HEK293T (cell line): Measurements from ENCODE around the gene CYP4F8.

ENCODE experiments used
- BHLHE40 ChIP-seq: fragments of 450-650 bp; IDR thresholded peaks from 2 replicates; pipeline ENCODE4 v1.6.1; 2016; ENCODE audit warnings: mild to moderate bottlenecking, moderate library complexity, borderline replicate concordance
- FOXA1 ChIP-seq: fragments of 450-650 bp; IDR thresholded peaks from 2 replicates; pipeline ENCODE4 v1.6.1; 2016; ENCODE audit warnings: mild to moderate bottlenecking
- FOXM1 ChIP-seq: fragments of 450-650 bp; IDR thresholded peaks from 2 replicates; pipeline ENCODE4 v1.6.1; 2017; ENCODE audit warnings: mild to moderate bottlenecking, borderline replicate concordance
- LEF1 ChIP-seq: fragments of 450-650 bp; IDR thresholded peaks from 2 replicates; pipeline ENCODE4 v1.6.1; 2017; ENCODE audit warnings: mild to moderate bottlenecking, borderline replicate concordance
- SP1 ChIP-seq: fragments of 450-650 bp; IDR thresholded peaks from 2 replicates; pipeline ENCODE4 v1.6.1; 2017
- TARDBP ChIP-seq: fragments of 450-650 bp; IDR thresholded peaks from 2 replicates; pipeline ENCODE4 v1.6.1; 2016

- TF ChIP-seq SP1 (no peak), BHLHE40 (no peak), TARDBP (no peak), FOXM1 (no peak), FOXA1 (no peak), LEF1 (no peak)
Measured at GRCh38 chr19:15584095-15584494, 30.9 kb upstream of the CYP4F8 start.
